Fibroblast of lung (primary cell): Measurements from ENCODE around the gene TTC38. TPM values are rescaled to one million over a fixed set of nuclear protein-coding genes. Genes with fewer than 3 reads are reported as not detected.

Source experiments
- DNase-seq, 2 donors: peaks; one replicate each; pipeline versions ENCODE4 v3.0.0 to v3.0.0-alpha.2; 2010; ENCODE audit warnings: low read depth in 2 of 2
- H2AFZ ChIP-seq: 2 replicates; pipeline ENCODE4 v1.5.1; 2012; ENCODE audit warnings: low read length, control low read depth, inconsistent platforms
- H3K27ac ChIP-seq: 2 replicates; pipeline ENCODE4 v1.5.1; 2011; ENCODE audit warnings: low read length, control low read depth; ENCODE audit not compliant: insufficient read depth
- H3K27me3 ChIP-seq: 2 replicates; pipeline ENCODE4 v1.5.1; 2011; ENCODE audit warnings: mild to moderate bottlenecking, low read length; ENCODE audit not compliant: control insufficient read depth, insufficient read depth
- H3K36me3 ChIP-seq: 2 replicates; pipeline ENCODE4 v1.5.1; 2011; ENCODE audit warnings: low read length; ENCODE audit not compliant: control insufficient read depth, insufficient read depth
- H3K4me1 ChIP-seq: 2 replicates; pipeline ENCODE4 v1.5.1; 2011; ENCODE audit warnings: low read length; ENCODE audit not compliant: control insufficient read depth, insufficient read depth; ENCODE audit errors: extremely low read depth
- H3K4me2 ChIP-seq: 2 replicates; pipeline ENCODE4 v1.5.1; 2011; ENCODE audit warnings: low read length, control low read depth; ENCODE audit not compliant: insufficient read depth; ENCODE audit errors: extremely low read depth
- H3K4me3 ChIP-seq, 4 experiments: fragments of 200-600 bp in 1 of 4; sonication (generic) in 1 of 4; replicated peaks in 1 of 4; 2 replicates each; pipeline ENCODE4 v1.5.1; 2011 to 2016; ENCODE audit warnings: low read length in 4 of 4, low read depth in 3 of 4, mild to moderate bottlenecking in 3 of 4, control low read depth in 2 of 4, inconsistent platforms in 1 of 4, mixed read lengths in 1 of 4; ENCODE audit not compliant: insufficient read depth in 1 of 4; ENCODE audit errors: control extremely low read depth in 1 of 4
- H3K79me2 ChIP-seq: 2 replicates; pipeline ENCODE4 v1.5.1; 2012; ENCODE audit warnings: mild to moderate bottlenecking, low read length, inconsistent platforms; ENCODE audit not compliant: control insufficient read depth, insufficient read depth
- H3K9ac ChIP-seq: 2 replicates; pipeline ENCODE4 v1.5.1; 2011; ENCODE audit warnings: mild to moderate bottlenecking, low read length, control low read depth; ENCODE audit not compliant: insufficient read depth
- H3K9me3 ChIP-seq: 2 replicates; pipeline ENCODE4 v1.5.1; 2012; ENCODE audit warnings: low read depth, low read length; ENCODE audit not compliant: control insufficient read depth, insufficient read depth
- H4K20me1 ChIP-seq: 2 replicates; pipeline ENCODE4 v1.5.1; 2011; ENCODE audit warnings: low read length; ENCODE audit not compliant: control insufficient read depth, insufficient read depth; ENCODE audit errors: extremely low read depth
- EZH2 ChIP-seq: IDR thresholded peaks from 2 replicates; pipeline ENCODE4 v1.5.1; 2012; ENCODE audit warnings: low read length, control low read depth, mild to moderate bottlenecking; ENCODE audit errors: missing control alignments
- polyA plus RNA-seq, 2 donors: library from polyadenylated mRNA; depleted of rRNA in 1 of 2; stranded (reverse) in 1 of 2; unstranded in 1 of 2; fragments of >200 nt; gene quantifications; 2 replicates each; pipeline ENCODE4 v1.2.1, GENCODE V29; 2011 to 2012; ENCODE audit warnings: missing spikeins in 1 of 2
- total RNA-seq: library from RNA; depleted of rRNA; stranded (reverse); fragments of >200 nt; gene quantifications from 2 replicates; pipeline ENCODE4 v1.2.1, GENCODE V29; 2014
- TF ChIP-seq, protein P1 (sequence below), 2 donors: IDR thresholded peaks in 1 of 2; conservative IDR thresholded peaks in 1 of 2; 1 replicate in 1 of 2; 2 replicates in 1 of 2; pipeline ENCODE4 v1.5.1; 2011 to 2012; ENCODE audit warnings: low read length in 2 of 2, control low read depth in 1 of 2, inconsistent platforms in 1 of 2, low read depth in 1 of 2, mild to moderate bottlenecking in 1 of 2

The TTC38 gene
- total and polyA plus RNA-seq, 2 donors (not counting 1 experiment from before 2014, with no cell fraction given): 17.6 to 27.6 TPM

DNA sequence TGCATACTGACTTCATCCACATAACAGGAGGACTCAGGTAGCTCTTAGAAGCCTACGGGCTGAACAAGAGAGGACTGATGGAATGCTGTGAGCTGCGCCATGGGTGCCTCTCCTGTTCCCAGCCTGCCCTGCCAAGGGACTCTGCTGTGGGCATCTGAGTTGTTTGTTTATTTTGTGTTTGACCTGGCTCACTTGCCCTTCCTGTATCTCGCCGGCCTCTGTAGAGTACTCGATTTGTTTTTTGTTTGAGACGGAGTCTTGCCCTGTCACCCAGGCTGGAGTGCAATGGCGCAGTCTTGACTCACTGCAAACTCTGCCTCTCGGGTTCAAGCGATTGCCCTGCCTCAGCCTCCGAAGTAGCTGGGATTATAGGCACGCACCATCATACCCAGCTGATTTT is 1.8 kb downstream of the TTC38 start:
- Histone ChIP-seq H3K4me3 (peak overlapping the region in 1 of 4 experiments; percentile 17), H3K27ac (no peak overlapping the region), H3K9ac (no peak overlapping the region), H3K4me1 (peaks cover 2% of the 10 kb centered on the region), H4K20me1 (no peaks in the 10 kb centered on the region), H3K9me3 (no peaks in the 10 kb centered on the region), H2AFZ (no peak overlapping the region), H3K36me3 (peaks cover 13% of the 10 kb centered on the region), H3K4me2 (no peak overlapping the region), H3K79me2 (peaks cover 3% of the 10 kb centered on the region), H3K27me3 (no peaks in the 10 kb centered on the region)
- TF ChIP-seq, protein P1, sequence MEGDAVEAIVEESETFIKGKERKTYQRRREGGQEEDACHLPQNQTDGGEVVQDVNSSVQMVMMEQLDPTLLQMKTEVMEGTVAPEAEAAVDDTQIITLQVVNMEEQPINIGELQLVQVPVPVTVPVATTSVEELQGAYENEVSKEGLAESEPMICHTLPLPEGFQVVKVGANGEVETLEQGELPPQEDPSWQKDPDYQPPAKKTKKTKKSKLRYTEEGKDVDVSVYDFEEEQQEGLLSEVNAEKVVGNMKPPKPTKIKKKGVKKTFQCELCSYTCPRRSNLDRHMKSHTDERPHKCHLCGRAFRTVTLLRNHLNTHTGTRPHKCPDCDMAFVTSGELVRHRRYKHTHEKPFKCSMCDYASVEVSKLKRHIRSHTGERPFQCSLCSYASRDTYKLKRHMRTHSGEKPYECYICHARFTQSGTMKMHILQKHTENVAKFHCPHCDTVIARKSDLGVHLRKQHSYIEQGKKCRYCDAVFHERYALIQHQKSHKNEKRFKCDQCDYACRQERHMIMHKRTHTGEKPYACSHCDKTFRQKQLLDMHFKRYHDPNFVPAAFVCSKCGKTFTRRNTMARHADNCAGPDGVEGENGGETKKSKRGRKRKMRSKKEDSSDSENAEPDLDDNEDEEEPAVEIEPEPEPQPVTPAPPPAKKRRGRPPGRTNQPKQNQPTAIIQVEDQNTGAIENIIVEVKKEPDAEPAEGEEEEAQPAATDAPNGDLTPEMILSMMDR (conservative IDR thresholded peaks at IDR 0.05 in 1 of 2, IDR thresholded peaks at IDR 0.05 in 1 of 2; ENCODE audit: low read depth in 1 of 2, low read length in 2 of 2): no peak
- TF ChIP-seq EZH2: no peak
- DNase-seq: no peak

DNA sequence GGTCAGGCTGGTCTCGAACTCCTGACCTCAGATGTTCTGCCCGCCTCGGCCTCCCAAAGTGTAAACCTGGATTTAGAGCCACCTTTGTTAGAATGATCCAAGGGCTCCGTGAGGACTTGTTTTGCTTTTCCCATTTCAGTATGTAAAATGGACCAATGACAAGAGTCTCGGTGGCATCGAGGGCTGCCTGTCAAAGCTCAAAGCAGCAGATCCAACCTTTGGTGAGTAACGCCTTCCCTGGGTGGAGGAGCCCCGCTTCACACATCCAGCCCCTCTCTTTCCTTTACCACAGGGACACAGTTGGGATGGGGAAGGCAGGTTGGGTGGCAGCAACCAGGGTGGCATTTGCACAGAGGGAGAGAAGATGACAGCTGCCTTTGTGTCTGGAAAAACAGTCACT is 4.4 kb downstream of the TTC38 start:
- peaks cover 13% of the 10 kb centered on the region for H3K36me3 ChIP-seq
- no peak overlapping the region for H2AFZ ChIP-seq
- H3K9me3 ChIP-seq: no peaks in the 10 kb centered on the region
- TF ChIP-seq EZH2: no peak
- TF ChIP-seq, protein P1 (conservative IDR thresholded peaks at IDR 0.05 in 1 of 2, IDR thresholded peaks at IDR 0.05 in 1 of 2; ENCODE audit: low read depth in 1 of 2, low read length in 2 of 2): no peak
- no peak for DNase-seq
- no peak overlapping the region for H3K4me3 ChIP-seq
- no peak overlapping the region for H3K9ac ChIP-seq
- H3K27me3 ChIP-seq: no peaks in the 10 kb centered on the region
- H4K20me1 ChIP-seq: no peaks in the 10 kb centered on the region
- H3K4me2 ChIP-seq: no peak overlapping the region
- H3K27ac ChIP-seq: no peak overlapping the region
- peaks cover 2% of the 10 kb centered on the region for H3K4me1 ChIP-seq
- peaks cover 3% of the 10 kb centered on the region for H3K79me2 ChIP-seq

DNA sequence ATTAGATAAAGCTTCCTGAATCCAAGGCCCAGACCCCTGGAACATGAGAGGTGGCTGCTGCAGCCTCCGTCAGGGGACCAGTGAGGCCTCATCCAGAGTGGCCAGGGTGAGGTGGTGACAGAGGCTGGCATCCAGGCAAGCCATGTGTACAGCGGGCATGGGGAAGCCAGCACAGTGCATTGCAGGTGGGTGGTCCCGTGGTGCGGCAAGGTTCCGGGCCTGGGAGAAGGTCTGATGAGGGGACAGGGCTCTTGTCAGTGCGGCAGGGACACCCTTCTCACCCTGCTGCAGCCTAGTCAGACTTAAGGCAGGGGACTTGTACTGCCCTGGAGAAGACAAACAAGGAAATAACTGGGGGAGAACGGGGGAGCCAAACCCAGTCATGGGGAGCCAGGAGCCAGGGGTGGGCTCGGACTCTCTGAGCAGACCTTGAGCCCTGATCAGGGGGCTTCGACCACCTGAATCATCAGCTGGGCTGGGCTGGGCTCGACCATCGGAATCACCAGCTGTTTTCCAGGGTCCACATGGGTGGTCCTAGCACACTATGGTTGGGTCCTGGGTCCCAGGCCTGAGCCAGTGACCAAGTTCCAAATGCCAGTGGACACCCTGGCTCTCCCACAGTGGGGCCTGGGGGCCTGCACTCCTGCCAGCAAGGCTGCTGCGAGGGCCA is 5.1 kb downstream of the TTC38 start:
- Histone ChIP-seq H3K79me2 (peaks cover 3% of the 10 kb centered on the region), H3K9ac (no peak overlapping the region), H3K4me2 (no peak overlapping the region), H2AFZ (no peak overlapping the region), H4K20me1 (no peaks in the 10 kb centered on the region), H3K4me3 (no peak overlapping the region), H3K9me3 (no peaks in the 10 kb centered on the region), H3K27ac (no peak overlapping the region), H3K4me1 (peaks cover 2% of the 10 kb centered on the region), H3K27me3 (no peaks in the 10 kb centered on the region), H3K36me3 (peaks cover 14% of the 10 kb centered on the region)
- no peak for TF ChIP-seq EZH2
- TF ChIP-seq, protein P1 (conservative IDR thresholded peaks at IDR 0.05 in 1 of 2, IDR thresholded peaks at IDR 0.05 in 1 of 2; ENCODE audit: low read depth in 1 of 2, low read length in 2 of 2): no peak
- no peak for DNase-seq
